Mucosa of rectum (tissue), 2 donors: ENCODE data around the gene CEACAM1.

Source experiments
- H3K27ac ChIP-seq, 2 donors: one replicate each; pipeline ENCODE4 v1.7.0; 2013; ENCODE audit warnings: inconsistent platforms in 2 of 2, low read depth in 2 of 2, low read length in 2 of 2
- H3K27me3 ChIP-seq, 2 donors: one replicate each; pipeline ENCODE4 v1.7.0; 2013; ENCODE audit warnings: low read length in 2 of 2; ENCODE audit not compliant: control insufficient read depth in 2 of 2, insufficient read depth in 2 of 2
- H3K36me3 ChIP-seq, 2 donors: one replicate each; pipeline ENCODE4 v1.7.0; 2013; ENCODE audit warnings: low read length in 2 of 2; ENCODE audit not compliant: control insufficient read depth in 2 of 2, insufficient read depth in 2 of 2
- H3K4me1 ChIP-seq, 2 donors: one replicate each; pipeline ENCODE4 v1.7.0; 2013; ENCODE audit warnings: low read length in 2 of 2, mild to moderate bottlenecking in 1 of 2; ENCODE audit not compliant: control insufficient read depth in 2 of 2, insufficient read depth in 2 of 2
- H3K4me3 ChIP-seq, 2 donors: one replicate each; pipeline ENCODE4 v1.7.0; 2013; ENCODE audit warnings: low read length in 2 of 2
- H3K9ac ChIP-seq, 2 donors: one replicate each; pipeline ENCODE4 v1.7.0; 2013; ENCODE audit warnings: low read length in 2 of 2, low read depth in 1 of 2, mild to moderate bottlenecking in 1 of 2
- H3K9me3 ChIP-seq, 2 donors: one replicate each; pipeline ENCODE4 v1.7.0; 2013; ENCODE audit warnings: low read length in 2 of 2; ENCODE audit not compliant: control insufficient read depth in 2 of 2
- donor health status: healthy.
- donor health status: Normal muscosa, but diverticular disease.

The CEACAM1 gene

DNA sequence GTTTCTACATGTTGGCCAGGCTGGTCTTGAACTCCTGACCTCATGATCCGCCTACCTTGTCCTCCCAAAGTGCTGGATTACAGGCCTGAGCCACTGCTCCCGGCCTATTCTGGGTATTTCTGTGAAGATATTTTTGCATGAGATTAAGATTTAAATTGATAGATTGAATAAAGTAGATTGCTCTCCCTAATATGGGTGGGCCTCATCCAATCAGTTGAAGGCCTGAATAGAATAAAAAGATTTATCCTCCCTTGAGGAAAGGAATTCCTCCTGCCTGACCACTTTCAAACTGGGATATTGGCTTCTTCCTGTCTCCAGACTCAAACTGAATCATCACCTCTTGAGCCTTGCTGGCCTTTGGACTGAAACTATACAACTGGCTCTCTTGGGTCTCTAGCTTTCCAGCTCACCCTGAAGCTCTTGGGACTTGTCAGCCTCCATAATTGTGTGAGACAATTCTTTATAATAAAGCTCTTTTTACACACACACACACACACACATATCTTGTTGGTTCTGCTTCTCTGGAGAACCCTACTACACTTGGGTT is 49.4 kb downstream of the CEACAM1 start:
- Histone ChIP-seq H3K27me3 (no peaks in the 10 kb centered on the region), H3K9ac (no peak overlapping the region), H3K9me3 (no peaks in the 10 kb centered on the region), H3K36me3 (no peaks in the 10 kb centered on the region), H3K4me3 (no peak overlapping the region), H3K27ac (no peak overlapping the region), H3K4me1 (no peaks in the 10 kb centered on the region)

- H3K4me1 ChIP-seq, result no peaks in the 10 kb centered on the region
- H3K27me3 ChIP-seq, result no peaks in the 10 kb centered on the region
Observed at GRCh38 chr19:42477933-42478332, 50.3 kb downstream of the CEACAM1 start.

GRCh38 chr19:42477117-42477516 is 51.2 kb downstream of the CEACAM1 start:
- no peak overlapping the region for H3K4me3 ChIP-seq
- no peak overlapping the region for H3K27ac ChIP-seq
- peaks cover 1 to 3% of the 10 kb centered on the region in 2 donors for H3K4me1 ChIP-seq
- no peaks in the 10 kb centered on the region for H3K27me3 ChIP-seq
- H3K36me3 ChIP-seq, result no peaks in the 10 kb centered on the region
- no peak overlapping the region for H3K9ac ChIP-seq
- no peaks in the 10 kb centered on the region for H3K9me3 ChIP-seq

More at GRCh38 chr19:42477933-42478332, 50.3 kb downstream of the CEACAM1 start:
- Histone ChIP-seq H3K4me3 (no peak overlapping the region), H3K27ac (no peak overlapping the region), H3K9me3 (no peaks in the 10 kb centered on the region), H3K9ac (no peak overlapping the region), H3K36me3 (no peaks in the 10 kb centered on the region)

DNA sequence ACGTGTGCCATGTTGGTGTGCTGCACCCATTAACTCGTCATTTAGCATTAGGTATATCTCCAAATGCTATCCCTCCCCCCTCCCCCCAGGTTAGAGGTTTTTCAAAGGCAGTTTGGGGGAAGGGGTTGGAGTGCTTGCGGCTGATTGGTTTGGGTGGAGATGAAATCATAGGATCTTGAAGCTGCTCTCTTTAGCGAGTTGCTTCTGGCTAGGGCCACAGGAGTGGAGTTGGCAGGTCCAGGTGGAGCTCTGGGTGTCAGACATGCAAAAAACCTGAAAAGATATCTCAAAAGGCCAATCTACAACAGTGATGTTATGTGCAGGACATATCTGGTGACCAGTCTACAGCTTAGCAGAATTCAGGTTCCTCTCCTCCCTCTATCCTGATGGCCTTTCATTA is 52.9 kb downstream of the CEACAM1 start:
- no peak overlapping the region for H3K4me3 ChIP-seq
- no peaks in the 10 kb centered on the region for H3K9me3 ChIP-seq
- no peaks in the 10 kb centered on the region for H3K36me3 ChIP-seq
- no peaks in the 10 kb centered on the region for H3K27me3 ChIP-seq
- peaks cover 8 to 14% of the 10 kb centered on the region in 2 donors for H3K4me1 ChIP-seq
- H3K27ac ChIP-seq, result no peak overlapping the region
- no peak overlapping the region for H3K9ac ChIP-seq

DNA sequence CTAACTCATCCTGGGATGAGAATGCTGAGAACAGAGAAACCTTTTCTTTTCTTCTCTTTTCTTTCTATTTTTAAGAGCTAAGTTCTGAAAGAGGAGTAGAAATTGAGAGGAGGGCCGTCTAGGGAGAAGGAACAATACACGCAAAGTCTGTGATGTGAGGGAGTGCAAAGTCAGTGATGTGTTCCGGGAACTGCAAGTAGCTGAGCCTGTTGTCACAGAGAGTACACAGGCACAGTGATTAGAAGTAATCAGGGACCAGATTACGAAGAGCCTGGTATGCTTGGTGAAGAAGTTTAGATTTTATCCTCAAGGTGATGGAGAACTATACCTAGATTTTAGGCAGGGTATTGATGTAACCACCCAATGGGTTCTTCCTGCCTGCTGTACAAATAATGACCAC is 53.5 kb downstream of the CEACAM1 start:
- Histone ChIP-seq H3K27ac (no peak overlapping the region), H3K27me3 (no peaks in the 10 kb centered on the region), H3K9me3 (no peaks in the 10 kb centered on the region), H3K36me3 (no peaks in the 10 kb centered on the region), H3K4me3 (no peak overlapping the region), H3K4me1 (peaks cover 8 to 14% of the 10 kb centered on the region in 2 donors), H3K9ac (no peak overlapping the region)

DNA sequence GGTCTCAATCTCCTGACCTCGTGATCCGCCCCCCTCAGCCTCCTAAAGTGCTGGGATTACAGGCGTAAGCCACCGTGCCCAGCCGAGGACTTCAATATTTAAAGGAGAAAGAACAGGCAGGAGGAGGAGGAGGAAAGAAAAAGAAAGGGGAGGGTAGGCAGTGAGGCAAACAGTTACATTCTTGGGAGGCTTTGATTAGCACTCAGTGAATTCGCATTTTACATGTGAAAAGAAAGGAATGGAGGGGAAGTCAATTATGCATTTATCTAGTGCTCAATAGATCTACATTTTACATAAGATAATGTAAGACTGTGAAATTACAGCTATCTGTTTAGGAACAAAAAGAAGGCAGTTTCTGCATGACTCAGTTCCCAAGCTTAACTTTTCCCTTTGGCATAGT is 54.6 kb downstream of the CEACAM1 start:
- Histone ChIP-seq H3K27me3 (no peaks in the 10 kb centered on the region), H3K4me3 (no peak overlapping the region), H3K9me3 (no peaks in the 10 kb centered on the region), H3K27ac (no peak overlapping the region), H3K36me3 (no peaks in the 10 kb centered on the region), H3K4me1 (peaks cover 8 to 14% of the 10 kb centered on the region in 2 donors), H3K9ac (no peak overlapping the region)

- H3K9me3 ChIP-seq, result no peaks in the 10 kb centered on the region
- H3K4me1 ChIP-seq, result peaks cover 11 to 18% of the 10 kb centered on the region in 2 donors
- no peak overlapping the region for H3K27ac ChIP-seq
- H3K36me3 ChIP-seq, result no peaks in the 10 kb centered on the region
- H3K9ac ChIP-seq, result no peak overlapping the region
- no peak overlapping the region for H3K4me3 ChIP-seq
- H3K27me3 ChIP-seq, result no peaks in the 10 kb centered on the region
Observed at GRCh38 chr19:42472402-42473147, 55.7 kb downstream of the CEACAM1 start.

DNA sequence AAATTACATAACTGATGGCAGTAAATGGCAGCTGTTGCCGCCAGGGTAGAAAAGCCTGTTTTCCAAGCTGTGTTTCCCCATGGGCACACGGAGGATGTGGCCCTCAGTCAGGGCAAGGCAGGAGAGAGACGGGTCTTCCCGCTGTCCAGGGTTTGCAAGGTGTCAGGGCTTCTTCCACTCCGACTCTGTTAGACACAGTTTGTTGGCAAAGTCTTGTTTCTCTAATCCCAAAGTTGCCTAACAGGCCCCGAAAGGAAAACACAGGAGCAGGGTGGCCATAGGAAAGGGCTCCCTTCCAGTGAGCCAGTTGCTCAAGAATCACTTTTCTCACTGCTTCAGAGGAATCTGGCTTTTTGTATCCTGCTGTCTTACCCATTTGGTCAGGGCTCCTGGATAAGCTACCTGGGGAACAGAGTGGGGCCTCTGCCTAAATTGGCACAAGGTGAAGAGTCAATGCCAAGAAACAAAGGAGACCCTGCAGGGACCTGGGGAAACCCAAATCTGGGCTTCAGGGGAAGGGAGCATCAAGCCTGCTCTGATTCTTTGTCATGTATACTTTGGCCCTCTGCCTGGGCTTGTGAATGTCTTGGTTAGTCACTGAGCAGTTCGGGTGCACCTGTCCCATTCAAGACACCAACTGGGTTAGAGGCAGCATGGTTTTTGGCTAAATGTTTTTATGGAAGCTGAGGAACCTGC is 56.6 kb downstream of the CEACAM1 start:
- Histone ChIP-seq H3K36me3 (no peaks in the 10 kb centered on the region), H3K4me1 (peaks cover 12 to 25% of the 10 kb centered on the region in 2 donors), H3K4me3 (no peak overlapping the region), H3K27me3 (no peaks in the 10 kb centered on the region), H3K9ac (no peak overlapping the region), H3K27ac (no peak overlapping the region), H3K9me3 (no peaks in the 10 kb centered on the region)

- no peaks in the 10 kb centered on the region for H3K27me3 ChIP-seq
- no peak overlapping the region for H3K27ac ChIP-seq
- no peaks in the 10 kb centered on the region for H3K9me3 ChIP-seq
- no peaks in the 10 kb centered on the region for H3K36me3 ChIP-seq
- H3K4me3 ChIP-seq, result no peak overlapping the region
- H3K4me1 ChIP-seq, result peaks cover 18 to 33% of the 10 kb centered on the region in 2 donors
- H3K9ac ChIP-seq, result no peak overlapping the region
Observed at GRCh38 chr19:42469311-42470235, 58.7 kb downstream of the CEACAM1 start.
